CD4-positive, alpha-beta T cell treated with Interleukin-4 for 4 hours (primary cell): ENCODE results near the gene AATK.
"Not testable (repeated sequence)": the region's sequence is repeated elsewhere in the genome, so short reads cannot be mapped to it uniquely, and the experiment has no call there.

Experiments used
- DNase-seq: peaks from one replicate; pipeline ENCODE4 v3.0.0-alpha.2; 2020

AATK gene

DNA sequence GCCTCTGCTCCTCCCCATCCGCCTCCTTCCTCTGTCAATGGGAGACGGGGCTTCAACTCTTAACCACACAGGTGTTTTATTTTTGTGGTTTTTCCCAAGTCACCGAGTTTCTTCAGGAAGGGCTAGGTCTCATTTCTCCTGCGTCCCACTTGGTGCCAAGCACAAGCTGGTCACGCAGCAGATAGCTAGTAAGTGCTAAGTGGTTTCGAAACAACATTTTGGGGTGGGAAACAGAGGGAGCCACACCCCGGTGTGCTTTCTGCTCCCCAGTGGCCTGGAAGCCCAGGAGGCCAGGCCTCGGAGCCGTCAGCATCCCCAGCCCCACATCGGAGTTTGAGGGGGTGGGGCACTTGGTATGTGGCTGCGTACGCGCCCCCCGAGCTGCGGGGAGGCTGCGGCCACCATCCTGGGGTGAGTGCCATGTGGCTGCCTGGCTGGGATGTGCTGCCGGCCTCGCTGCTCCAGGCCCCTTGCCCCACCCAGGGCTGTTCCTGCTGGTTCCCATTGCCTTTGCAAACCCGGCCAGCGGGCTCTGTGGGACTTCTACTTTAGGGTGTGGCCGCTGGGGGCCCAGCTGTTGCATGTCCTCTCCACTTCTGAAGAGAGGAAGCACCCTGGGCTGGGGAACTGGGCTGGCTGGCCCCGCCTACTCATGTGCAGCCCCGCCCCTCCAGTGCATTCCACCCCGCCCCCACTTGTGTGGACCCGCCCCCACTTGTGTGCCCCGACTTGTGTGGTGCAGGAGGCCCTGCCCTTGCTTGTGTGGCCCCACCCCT lies 75.5 kb downstream of the AATK start:
- DNase-seq = peak; percentile 40

DNA sequence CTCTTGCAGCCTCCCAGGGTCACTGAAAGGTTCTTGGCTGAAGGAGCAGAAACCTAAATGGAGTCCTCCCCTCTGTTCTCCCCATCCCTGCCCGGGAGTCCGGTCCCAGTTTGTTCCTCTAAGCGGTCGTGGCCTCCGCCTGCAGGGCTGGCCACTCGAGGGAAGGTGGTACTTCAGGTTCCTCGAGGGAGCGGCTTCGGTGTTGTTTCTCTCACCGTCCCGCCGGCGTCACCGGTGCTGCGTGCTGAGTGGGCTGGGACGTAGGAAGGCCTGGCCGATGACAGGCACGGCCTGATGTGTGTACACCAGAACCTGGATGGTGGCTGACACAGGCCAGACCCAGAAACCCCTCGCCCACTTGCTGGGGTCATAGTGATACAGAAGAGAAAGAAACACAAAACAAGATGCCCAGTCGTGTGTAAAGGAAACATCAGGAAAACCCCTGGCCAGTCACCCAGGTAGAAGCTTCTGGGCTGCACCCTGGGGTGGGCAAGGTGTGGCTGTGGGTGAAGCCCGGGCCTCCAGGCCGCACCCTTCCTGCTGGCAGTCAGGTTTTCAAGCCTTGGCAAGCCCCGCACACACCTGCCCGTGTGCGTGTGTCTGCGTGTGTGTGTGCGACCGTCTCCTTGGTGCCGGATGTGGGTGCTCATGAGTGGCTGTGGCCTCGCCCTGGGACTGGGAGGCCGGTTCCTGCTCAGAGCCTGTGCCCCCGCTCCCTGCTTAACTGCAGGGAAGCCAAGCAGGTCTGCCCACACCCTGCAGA lies 79.1 kb downstream of the AATK start:
- no peak for DNase-seq

- DNase-seq = no peak
Measured at GRCh38 chr17:81085420-81085911, 80.6 kb downstream of the AATK start.

- DNase-seq = no peak
Measured at GRCh38 chr17:81084680-81085419, 81.2 kb downstream of the AATK start.

DNA sequence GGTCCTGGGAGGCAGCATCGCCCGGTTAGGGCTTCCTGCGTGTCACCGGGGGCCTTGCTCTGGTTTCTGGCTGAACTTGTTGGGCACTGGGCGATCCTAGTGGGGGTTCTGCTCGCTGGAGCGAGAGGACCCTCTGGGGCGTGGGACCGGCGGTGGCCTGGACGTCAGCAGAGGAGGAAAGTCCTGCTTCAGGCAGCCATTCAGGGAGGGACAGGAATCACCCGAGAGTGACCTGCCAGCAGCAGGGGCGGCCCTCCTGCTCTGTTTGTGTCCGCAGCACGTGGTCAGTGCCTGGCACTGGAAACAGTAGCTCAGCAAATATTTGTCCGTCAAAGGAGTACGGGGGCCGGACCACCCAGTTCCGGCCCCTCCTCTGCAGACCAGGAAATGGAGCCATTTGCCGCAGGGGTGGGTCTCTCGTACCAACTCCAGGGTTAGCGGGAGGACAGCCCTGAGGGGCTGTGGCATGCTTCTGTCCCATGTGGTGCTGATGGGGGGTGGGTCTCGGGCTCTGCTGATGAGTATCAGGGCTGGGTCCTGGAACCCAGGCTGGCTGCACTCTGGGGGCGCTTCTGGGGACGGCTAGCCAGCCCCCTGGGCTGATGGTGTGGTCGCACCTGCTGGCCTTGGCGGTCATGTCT lies 82.8 kb downstream of the AATK start:
- DNase-seq = no peak

DNA sequence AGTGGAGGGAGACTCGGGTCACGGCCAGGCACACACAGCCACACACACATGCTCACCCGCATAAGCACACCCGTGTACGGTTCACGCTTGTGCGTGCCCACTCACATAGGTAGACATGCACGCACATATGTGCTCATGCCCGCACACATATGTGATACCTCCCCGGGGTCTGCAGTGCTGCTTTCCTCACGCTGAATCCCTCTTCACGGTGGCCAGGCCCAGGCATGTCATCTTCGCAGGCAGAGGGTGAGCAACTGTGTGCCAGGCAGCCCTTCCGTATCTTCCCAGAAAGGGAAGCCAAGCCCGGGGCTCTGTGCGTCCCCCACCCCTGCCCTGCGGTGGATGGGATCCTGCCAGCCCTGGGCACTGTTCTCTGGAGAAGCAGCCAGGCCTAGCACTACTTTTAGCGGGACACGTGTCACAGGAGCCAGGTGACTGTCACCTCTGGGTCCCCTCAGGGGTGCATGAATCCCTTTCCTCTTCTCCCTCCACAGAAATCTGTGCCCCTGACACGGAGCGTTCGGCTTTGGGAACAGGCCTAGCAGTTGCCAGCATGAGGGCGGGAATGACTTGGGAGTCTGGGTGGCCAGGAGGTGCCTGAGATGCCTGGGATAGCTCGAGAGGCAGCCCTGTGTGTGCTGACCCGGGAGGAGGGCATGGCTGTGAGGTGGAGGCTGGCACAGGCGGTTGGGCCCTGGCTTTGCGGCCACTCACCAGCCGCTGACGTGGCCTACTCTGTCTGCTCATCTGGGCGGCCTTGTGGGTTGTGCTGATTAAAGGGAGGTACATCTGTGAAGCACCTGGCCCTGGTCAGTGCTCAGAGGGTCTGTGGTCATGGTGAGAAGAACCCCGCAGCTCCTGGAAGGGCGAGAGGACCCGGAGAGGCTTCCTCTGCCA lies 83.6 kb downstream of the AATK start:
- no peak for DNase-seq

GRCh38 chr17:81081222-81082176 lies 84.5 kb downstream of the AATK start:
- no peak for DNase-seq

- DNase-seq = no peak
Measured at GRCh38 chr17:81080019-81080418, 86.0 kb downstream of the AATK start.

- not testable (repeated sequence) for DNase-seq
Measured at GRCh38 chr17:81078026-81078913, 87.8 kb downstream of the AATK start.

DNA sequence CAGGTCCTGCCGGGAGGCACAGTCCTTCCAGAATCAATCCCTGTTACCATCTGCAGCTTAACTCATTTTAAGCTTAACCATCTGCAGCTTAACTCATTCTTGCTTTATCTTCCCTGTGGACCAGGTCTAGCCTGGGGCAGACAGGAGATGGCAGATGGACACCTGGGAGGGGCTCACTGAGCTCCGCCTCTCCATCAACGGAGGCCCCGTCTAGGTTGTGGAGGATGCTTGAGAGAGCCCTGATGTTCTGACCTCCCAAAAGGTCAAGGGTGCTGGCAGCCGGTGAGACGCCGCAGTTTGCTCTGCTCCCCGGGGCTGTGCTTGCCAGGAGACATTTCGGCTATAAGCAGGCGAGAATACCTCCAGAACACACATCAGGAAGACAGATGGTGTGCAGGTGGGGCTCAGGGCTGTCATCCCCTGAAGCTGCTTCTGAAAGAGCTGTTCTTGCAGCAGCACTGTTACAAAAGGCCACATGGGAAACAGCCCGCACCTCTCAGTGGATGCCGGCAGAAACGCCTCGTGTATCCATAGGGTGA lies 89.8 kb downstream of the AATK start:
- no peak for DNase-seq

GRCh38 chr17:81075307-81075706 lies 90.7 kb downstream of the AATK start:
- no peak for DNase-seq

DNA sequence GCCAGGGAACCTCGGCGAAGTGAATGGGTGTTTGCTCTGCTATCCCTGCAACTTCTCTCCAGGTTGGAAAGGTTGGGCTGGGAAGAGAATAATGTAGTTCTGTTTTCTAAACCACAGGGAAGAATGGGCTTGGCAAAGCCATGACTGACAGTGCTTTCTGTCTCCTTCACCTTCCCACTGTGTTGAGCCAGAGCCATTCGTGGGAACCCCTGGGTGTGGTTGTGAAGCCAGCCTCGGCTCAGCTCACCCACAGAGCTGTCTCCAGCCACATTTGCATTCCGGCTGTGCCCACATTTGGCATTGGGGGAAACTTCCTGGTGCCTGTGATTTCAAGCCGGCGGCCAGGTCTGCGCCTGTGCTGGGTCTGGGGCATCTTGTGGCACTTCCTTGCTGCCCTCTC lies 91.1 kb downstream of the AATK start:
- DNase-seq = no peak

DNA sequence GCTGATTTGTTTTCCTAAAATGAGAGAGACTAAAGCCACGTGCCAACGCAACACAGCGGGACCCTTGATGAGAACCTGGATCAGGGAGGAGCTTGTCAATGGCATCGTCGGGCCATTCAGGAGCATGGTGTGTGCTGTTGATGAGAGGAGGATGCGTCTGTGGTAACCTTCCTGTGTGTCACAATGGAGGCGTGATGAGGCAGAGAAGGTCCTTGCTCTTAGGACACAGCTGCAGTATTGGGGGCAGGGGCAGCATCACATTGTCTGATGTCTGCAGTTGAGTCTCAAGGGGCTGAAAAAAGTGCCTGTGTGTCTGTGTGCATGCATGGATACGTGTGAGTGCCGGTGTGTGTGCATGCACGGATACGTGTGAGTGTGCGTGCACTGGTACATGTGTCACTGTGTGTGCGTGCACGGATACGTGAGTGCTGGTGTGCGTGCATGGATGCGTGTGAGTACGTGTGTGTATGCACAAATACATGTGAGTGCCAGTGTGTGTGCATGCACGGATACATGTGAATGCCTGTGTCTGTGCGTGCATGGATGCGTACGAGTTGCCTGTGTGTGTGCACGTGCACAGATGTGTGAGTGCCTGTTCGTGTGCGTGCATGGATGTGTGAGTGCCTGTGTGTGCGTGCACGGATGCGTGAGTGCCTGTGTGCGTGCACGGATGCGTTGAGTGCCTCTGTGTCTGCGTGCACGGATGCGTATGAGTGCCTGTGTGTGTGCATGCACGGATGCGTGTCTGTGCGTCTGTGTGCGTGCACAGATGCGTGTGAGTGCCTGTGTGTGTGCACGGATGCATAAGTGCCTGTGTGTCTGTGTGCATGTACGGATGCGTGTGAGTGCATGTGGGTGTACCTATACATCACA lies 91.8 kb downstream of the AATK start:
- no peak for DNase-seq

- no peak for DNase-seq
Measured at GRCh38 chr17:81071761-81072741, 94.0 kb downstream of the AATK start.

DNA sequence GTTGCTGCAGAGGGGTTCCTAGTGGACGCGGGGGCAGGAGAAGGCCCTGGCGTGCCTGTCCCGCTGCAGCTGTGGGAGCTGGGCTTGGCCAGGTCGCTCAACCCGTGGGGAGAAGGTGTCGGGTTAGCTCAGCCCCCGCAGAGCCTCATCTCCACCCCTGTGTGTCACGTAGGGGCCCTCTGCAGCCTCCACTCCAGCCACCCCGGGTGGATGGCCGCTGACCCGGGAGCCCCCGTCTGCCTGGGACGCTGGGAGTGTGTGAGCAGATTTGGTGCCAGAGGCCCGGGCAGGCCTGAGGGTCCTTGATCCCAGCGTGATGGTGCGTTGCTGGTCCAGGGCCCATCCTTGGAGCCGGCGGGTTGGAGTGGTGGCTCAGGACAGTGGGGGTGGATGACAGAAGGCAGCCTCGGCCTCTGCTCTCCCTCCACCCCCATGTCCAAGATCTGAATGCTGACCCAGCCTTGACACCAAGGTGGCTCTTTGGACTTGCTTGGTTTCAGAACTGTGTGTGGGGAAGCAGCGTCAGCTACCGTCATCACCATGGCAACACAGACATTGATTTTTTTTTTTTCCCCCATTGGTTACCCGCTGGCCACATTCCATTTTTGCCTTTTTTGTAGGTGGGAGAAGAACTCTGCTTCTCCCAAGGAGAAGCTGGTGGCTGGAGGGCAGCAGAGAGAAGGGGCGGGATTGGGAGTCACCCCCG lies 95.3 kb downstream of the AATK start:
- no peak for DNase-seq

- DNase-seq = no peak
Measured at GRCh38 chr17:81069135-81069645, 96.8 kb downstream of the AATK start.
